CD14-positive monocyte (primary cell): ENCODE results near the gene CRAMP1. TPM values are rescaled to one million over a fixed set of nuclear protein-coding genes. Genes with fewer than 3 reads are reported as not detected.
"Not testable (repeated sequence)": the region's sequence is repeated elsewhere in the genome, so short reads cannot be mapped to it uniquely, and the experiment has no call there.

Experiments
- DNase-seq, 3 donors: peaks; one replicate each; pipeline ENCODE4 v3.0.0-alpha.2; 2011 to 2022
- H2AFZ ChIP-seq: 2 replicates; pipeline ENCODE4 v1.6.0; 2012; ENCODE audit warnings: mild to moderate bottlenecking, low read depth, low read length, inconsistent platforms; ENCODE audit not compliant: insufficient read depth, poor library complexity, severe bottlenecking
- H3K27ac ChIP-seq, 2 donors: 1 replicate in 1 of 2; 2 replicates in 1 of 2; pipeline ENCODE4 v1.5.1; 2012 to 2013; ENCODE audit warnings: low read length in 2 of 2, control low read depth in 1 of 2, inconsistent platforms in 1 of 2, low read depth in 1 of 2, mild to moderate bottlenecking in 1 of 2
- H3K27me3 ChIP-seq, 2 donors: one replicate each; pipeline versions ENCODE4 v1.6.0 to v1.6.1; 2011 to 2013; ENCODE audit warnings: low read length in 2 of 2; ENCODE audit not compliant: control insufficient read depth in 2 of 2, insufficient read depth in 2 of 2
- H3K36me3 ChIP-seq, 2 donors: replicated peaks in 1 of 2; 1 replicate in 1 of 2; 2 replicates in 1 of 2; pipeline versions ENCODE4 v1.5.1 to v1.6.1; 2012 to 2013; ENCODE audit warnings: low read length in 2 of 2, control low read depth in 1 of 2, inconsistent platforms in 1 of 2, mild to moderate bottlenecking in 1 of 2; ENCODE audit not compliant: insufficient read depth in 2 of 2, control insufficient read depth in 1 of 2
- H3K4me1 ChIP-seq, 2 donors: 1 replicate in 1 of 2; 2 replicates in 1 of 2; pipeline versions ENCODE4 v1.5.1 to v1.6.1; 2012 to 2013; ENCODE audit warnings: low read length in 2 of 2, control low read depth in 1 of 2, inconsistent platforms in 1 of 2, mild to moderate bottlenecking in 1 of 2, moderate library complexity in 1 of 2; ENCODE audit not compliant: insufficient read depth in 2 of 2, control insufficient read depth in 1 of 2
- H3K4me2 ChIP-seq: replicated peaks from 2 replicates; pipeline ENCODE3; 2012; ENCODE audit warnings: low read length, moderate library complexity, mild to moderate bottlenecking; ENCODE audit not compliant: poor library complexity, severe bottlenecking; ENCODE audit errors: extremely low read depth
- H3K4me3 ChIP-seq, 3 experiments: fragments of 200-600 bp in 1 of 3; sonication (generic) in 1 of 3; replicated peaks in 1 of 3; 1 replicate in 2 of 3; 2 replicates in 1 of 3; pipeline ENCODE4 v1.5.1; 2011 to 2013; ENCODE audit warnings: low read length in 3 of 3, mild to moderate bottlenecking in 3 of 3, control low read depth in 2 of 3, low read depth in 2 of 3, inconsistent platforms in 1 of 3, moderate library complexity in 1 of 3
- H3K79me2 ChIP-seq: 2 replicates; pipeline ENCODE4 v1.6.0; 2012; ENCODE audit warnings: mild to moderate bottlenecking, control low read depth, inconsistent platforms, low read length, moderate library complexity; ENCODE audit not compliant: insufficient read depth
- H3K9ac ChIP-seq: 2 replicates; pipeline ENCODE4 v1.6.0; 2017; ENCODE audit warnings: low read length, mild to moderate bottlenecking; ENCODE audit not compliant: insufficient read depth, poor library complexity, severe bottlenecking
- H3K9me3 ChIP-seq, 2 donors: replicated peaks in 1 of 2; 1 replicate in 1 of 2; 2 replicates in 1 of 2; pipeline versions ENCODE4 v1.5.1 to v1.6.1; 2012 to 2013; ENCODE audit warnings: low read length in 2 of 2, control low read depth in 1 of 2; ENCODE audit not compliant: control insufficient read depth in 1 of 2, insufficient read depth in 1 of 2
- H4K20me1 ChIP-seq: 2 replicates; pipeline ENCODE4 v1.6.0; 2012; ENCODE audit warnings: mild to moderate bottlenecking, low read length, control low read depth, moderate library complexity; ENCODE audit not compliant: insufficient read depth
- H3K27ac Mint-ChIP-seq, 7 donors: one replicate each; pipeline ENCODE4 v1.8.0; 2020; ENCODE audit warnings: mild to moderate bottlenecking in 7 of 7, mixed read lengths in 7 of 7, moderate library complexity in 6 of 7, inconsistent platforms in 2 of 7
- H3K27me3 Mint-ChIP-seq, 3 donors: one replicate each; pipeline ENCODE4 v1.8.0; 2021 to 2022; ENCODE audit warnings: low read depth in 3 of 3, mild to moderate bottlenecking in 3 of 3, mixed read lengths in 3 of 3, moderate library complexity in 3 of 3, inconsistent platforms in 1 of 3
- H3K36me3 Mint-ChIP-seq, 2 donors: one replicate each; pipeline ENCODE4 v1.8.0; 2020; ENCODE audit warnings: mixed read lengths in 2 of 2, inconsistent platforms in 1 of 2, mild to moderate bottlenecking in 1 of 2
- H3K4me1 Mint-ChIP-seq: one replicate; pipeline ENCODE4 v1.8.0; 2020; ENCODE audit warnings: mild to moderate bottlenecking, mixed read lengths
- H3K4me3 Mint-ChIP-seq, 2 donors: one replicate each; pipeline ENCODE4 v1.8.0; 2020; ENCODE audit warnings: mild to moderate bottlenecking in 2 of 2, mixed read lengths in 2 of 2, moderate library complexity in 1 of 2
- H3K9me3 Mint-ChIP-seq, 7 donors: one replicate each; pipeline ENCODE4 v1.8.0; 2020 to 2022; ENCODE audit warnings: mixed read lengths in 7 of 7, mild to moderate bottlenecking in 6 of 7, moderate library complexity in 6 of 7, inconsistent platforms in 2 of 7
- CTCF ChIP-seq: fragments of 200-600 bp; IDR thresholded peaks from one replicate; pipeline ENCODE4 v1.8.0; 2022; ENCODE audit warnings: antibody characterized with exemption, mild to moderate bottlenecking
- WGBS: methylation state at CpG from one replicate; pipeline ENCODE4 v1.1.5; 2013; ENCODE audit warnings: missing lambda C conversion rate; ENCODE audit not compliant: insufficient coverage; 5-methylcytosine and 5-hydroxymethylcytosine counted together
- intact Hi-C, 2 donors: fragments of 100-400 bp; cut with micrococcal nuclease; formaldehyde crosslinking; loops; one replicate each; pipeline versions ENCODE4 v1.15.0 to v1.15.1; 2023
- polyA plus RNA-seq, 3 donors: library from polyadenylated mRNA; depleted of rRNA in 1 of 3; unstranded in 2 of 3; stranded (reverse) in 1 of 3; fragments of 300-500 nt in 2 of 3; fragments of >200 nt in 1 of 3; fragmentation: Illumina TruSeq in 2 of 3; gene quantifications; 1 replicate in 2 of 3; 2 replicates in 1 of 3; pipeline ENCODE4 v1.2.3, GENCODE V29; 2012 to 2021

Gene CRAMP1
- polyA plus RNA-seq, 3 donors = 0.46 to 12.3 (median 1.0) TPM

DNA sequence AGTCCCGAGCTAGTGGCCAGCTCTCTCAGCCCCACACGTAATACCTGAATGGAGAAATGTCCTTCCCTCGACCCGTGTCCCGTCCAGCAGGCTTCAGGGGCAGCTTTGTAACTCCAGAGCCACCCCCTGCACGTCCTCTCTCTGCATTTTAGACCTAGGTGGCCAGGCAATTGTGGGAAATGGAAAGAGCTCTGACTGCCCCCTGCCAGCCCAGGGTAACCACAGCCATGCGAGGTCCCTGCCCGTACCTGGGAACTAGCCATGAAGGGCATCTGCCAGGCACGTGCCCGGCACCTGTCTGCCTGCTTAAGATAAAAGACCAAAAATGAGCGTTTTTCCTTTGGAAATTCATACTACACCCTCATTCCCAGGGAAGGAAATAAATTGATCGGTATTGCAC is 103.1 kb downstream of the CRAMP1 start:
- no peak for DNase-seq
- Histone ChIP-seq H3K4me3 (no peak overlapping the region), H3K4me2 (no peak overlapping the region), H3K4me1 (peaks cover 29 to 34% of the 10 kb centered on the region in 2 donors), H3K36me3 (peaks cover 0 to 24% of the 10 kb centered on the region in 2 donors), H3K27me3 (no peaks in the 10 kb centered on the region), H3K79me2 (peaks cover 96% of the 10 kb centered on the region), H3K9me3 (no peaks in the 10 kb centered on the region), H2AFZ (no peak overlapping the region), H3K27ac (no peak overlapping the region), H3K9ac (no peak overlapping the region), H4K20me1 (peaks cover 61% of the 10 kb centered on the region)
- WGBS = 97% methylated on average over 9 of the region's 12 CpGs
- no peak for TF ChIP-seq CTCF
- peaks cover 51% of the 10 kb centered on the region for H3K4me1 Mint-ChIP-seq
- H3K36me3 Mint-ChIP-seq = peaks cover 8 to 50% of the 10 kb centered on the region in 2 donors
- no peak overlapping the region for H3K27ac Mint-ChIP-seq
- H3K27me3 Mint-ChIP-seq = no peaks in the 10 kb centered on the region
- no peak overlapping the region for H3K4me3 Mint-ChIP-seq
- peaks cover 0 to 2% (median 0%) of the 10 kb centered on the region in 7 donors for H3K9me3 Mint-ChIP-seq
- intact Hi-C loops = no loop called here

DNA sequence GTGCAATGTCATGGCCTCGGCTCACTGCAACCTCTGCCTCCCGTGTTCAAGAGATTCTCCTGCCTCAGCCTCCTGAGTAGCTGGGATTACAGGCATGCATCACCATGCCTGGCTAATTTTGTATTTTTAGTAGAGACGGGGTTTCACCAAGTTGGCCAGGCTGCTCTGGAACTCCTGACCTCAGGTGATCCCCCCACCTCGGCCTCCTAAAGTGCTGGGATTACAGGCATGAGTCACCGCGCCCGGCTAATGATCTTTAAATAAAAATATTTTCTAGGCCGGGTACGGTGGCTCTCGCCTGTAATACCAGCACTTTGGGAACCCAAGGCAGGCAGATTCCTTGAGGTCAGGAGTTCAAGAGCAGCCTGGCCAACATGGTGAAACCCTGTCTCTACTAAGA is 106.1 kb downstream of the CRAMP1 start:
- H3K27ac ChIP-seq, H3K4me3 ChIP-seq, H3K27me3 ChIP-seq, H3K4me3 Mint-ChIP-seq, H3K9me3 ChIP-seq, H3K27me3 Mint-ChIP-seq, H3K4me2 ChIP-seq, H2AFZ ChIP-seq, intact Hi-C loops, H3K9ac ChIP-seq, DNase-seq, H3K9me3 Mint-ChIP-seq: not testable (repeated sequence)
- peaks cover 49 to 53% of the 10 kb centered on the region in 2 donors for H3K4me1 ChIP-seq
- WGBS = 90% methylated on average over 9 of the region's 10 CpGs
- H3K36me3 ChIP-seq = peaks cover 0 to 17% of the 10 kb centered on the region in 2 donors
- peaks cover 33% of the 10 kb centered on the region for H4K20me1 ChIP-seq
- Mint-ChIP-seq H3K27ac (peak overlapping the region in 4 of 7 donors; percentile 40 to 82 (median 70)), H3K4me1 (peaks cover 59% of the 10 kb centered on the region), H3K36me3 (peaks cover 10 to 33% of the 10 kb centered on the region in 2 donors)
- peaks cover 80% of the 10 kb centered on the region for H3K79me2 ChIP-seq

GRCh38 chr16:1719559-1720229 is 107.5 kb downstream of the CRAMP1 start:
- DNase-seq = peak; percentile 59 to 67 (median 65)
- Histone ChIP-seq H3K27ac (peak overlapping the region; percentile 61 to 84), H3K4me1 (peaks cover 50 to 55% of the 10 kb centered on the region in 2 donors), H3K36me3 (peaks cover 5 to 20% of the 10 kb centered on the region in 2 donors), H4K20me1 (peaks cover 32% of the 10 kb centered on the region), H3K4me2 (peak overlapping the region; percentile 36), H3K4me3 (peak overlapping the region in 1 of 3 experiments; percentile 12), H3K79me2 (peaks cover 80% of the 10 kb centered on the region)
- Mint-ChIP-seq H3K27ac (peak overlapping the region; percentile 77 to 93 (median 88)), H3K4me1 (peaks cover 54% of the 10 kb centered on the region), H3K36me3 (peaks cover 8 to 29% of the 10 kb centered on the region in 2 donors), H3K4me3 (peak overlapping the region in 1 of 2 donors; percentile 15)
- H3K27me3 Mint-ChIP-seq, H3K9ac ChIP-seq, H3K27me3 ChIP-seq, intact Hi-C loops, H3K9me3 ChIP-seq, H3K9me3 Mint-ChIP-seq, H2AFZ ChIP-seq: not testable (repeated sequence)
- 27% methylated on average over 4 of the region's 12 CpGs for WGBS
